ENCODE data around the gene TMEM201. TPM values are rescaled to one million over a fixed set of nuclear protein-coding genes. Genes with fewer than 3 reads are reported as not detected.
A peak's percentile ranks its signal among the peaks of the same experiment; 100 is the strongest.

The TMEM201 gene
- total and polyA plus RNA-seq, 2 of the 13 experiments (the other 11 are each of a cell fraction or from before 2014, with no cell fraction given) = 1.5 to 8.2 TPM

DNA sequence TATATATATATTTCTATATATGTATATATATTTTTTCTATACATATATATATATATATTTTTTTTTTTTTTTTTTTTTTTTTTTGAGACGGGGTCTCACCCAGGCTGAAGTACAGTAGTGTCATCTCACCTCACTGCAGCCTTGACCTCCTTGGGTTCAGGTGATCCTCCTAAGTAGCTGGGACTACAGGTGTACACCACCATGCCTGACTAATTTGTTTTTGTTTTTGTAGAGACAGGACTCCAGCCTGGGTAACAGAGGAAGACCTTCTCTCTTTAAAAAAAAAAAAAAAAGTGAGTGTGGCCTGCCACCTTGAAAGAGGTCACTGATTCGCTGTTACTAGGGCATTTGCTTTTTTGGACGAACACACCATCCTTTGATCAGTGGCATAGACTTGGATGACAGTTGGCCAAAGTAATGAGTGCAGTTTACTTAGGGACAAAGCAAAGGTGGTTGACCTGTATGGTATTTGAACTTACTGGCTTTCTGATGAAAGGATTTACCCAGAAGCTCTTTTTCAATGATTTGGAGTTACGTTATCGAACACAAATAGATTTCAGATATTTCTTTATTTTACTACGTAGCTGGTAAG lies 38.7 kb upstream of the TMEM201 start:
- Histone ChIP-seq H4K20me1 (ENCODE audit: insufficient read depth, low read length) (peaks cover 15% of the 10 kb centered on the region), H3K9ac (ENCODE audit: insufficient read depth, low read depth, low read length) (peak overlapping the region; percentile 45; the same call in 1 of the 2 replicates), H3K79me2 (ENCODE audit: insufficient read depth, low read length) (peaks cover 78% of the 10 kb centered on the region), H3K27me3 (ENCODE audit: control insufficient read depth in 1 of 2, insufficient read depth in 2 of 2, low read length in 2 of 2) (no peaks in the 10 kb centered on the region), H2AFZ (ENCODE audit: low read length) (no peak overlapping the region), H3K27ac (ENCODE audit: extremely low read length, insufficient read depth, low read length) (peak overlapping the region; percentile 84), H3K4me1 (ENCODE audit: insufficient read depth, low read length) (peaks cover 100% of the 10 kb centered on the region), H3K4me3 (replicated peaks in 1 of 3; ENCODE audit: insufficient read depth in 1 of 3, low read depth in 2 of 3, low read length in 3 of 3) (no peak overlapping the region; a peak in 1 of 6 replicates), H3K9me3 (ENCODE audit: low read length) (no peaks in the 10 kb centered on the region), H3K4me2 (ENCODE audit: low read depth, low read length) (peak overlapping the region; percentile 56), H3K36me3 (replicated peaks in 1 of 2; ENCODE audit: control insufficient read depth in 1 of 2, insufficient read depth in 2 of 2, low read length in 2 of 2) (peaks cover 0 to 19% of the 10 kb centered on the region in 2 experiments; a peak in 3 of 5 replicates)
- ChIA-PET POLR2A (interaction anchor here (0.8 to 6.8 kb wide), 3 partner anchors 11 to 49 kb away, joined by 3 to 82 read pairs (median 3); partner anchors contain the start of gene SLC25A33), CTCF (ENCODE audit: low intra/inter-chr PET ratio, low total read pairs) (no interaction called here)
- peak; percentile 79 for ATAC-seq
- peak; percentile 94 for FAIRE-seq
- in situ Hi-C loops (cut with HindIII; ENCODE audit: extremely low pct_ligation_motif_present, low pct_unique_long_range_greater_than_20kb) = no loop called here
- WGBS (ENCODE audit: low lambda C conversion rate) = 2% methylated on average over 6 of the region's 6 CpGs
- intact Hi-C loops (cut with micrococcal nuclease; ENCODE audit: unreplicated experiment) = no loop called here
- BruUV-seq (replicated peaks) = no TSS peak
- DNase-seq (ENCODE audit: low spot score) = peak; percentile 97
- TF ChIP-seq ZNF543 (CRISPR knock-in tag; IDR thresholded peaks at IDR 0.05) = peak; percentile 54; the same call in 1 of the 2 replicates
- TF ChIP-seq, protein P1, sequence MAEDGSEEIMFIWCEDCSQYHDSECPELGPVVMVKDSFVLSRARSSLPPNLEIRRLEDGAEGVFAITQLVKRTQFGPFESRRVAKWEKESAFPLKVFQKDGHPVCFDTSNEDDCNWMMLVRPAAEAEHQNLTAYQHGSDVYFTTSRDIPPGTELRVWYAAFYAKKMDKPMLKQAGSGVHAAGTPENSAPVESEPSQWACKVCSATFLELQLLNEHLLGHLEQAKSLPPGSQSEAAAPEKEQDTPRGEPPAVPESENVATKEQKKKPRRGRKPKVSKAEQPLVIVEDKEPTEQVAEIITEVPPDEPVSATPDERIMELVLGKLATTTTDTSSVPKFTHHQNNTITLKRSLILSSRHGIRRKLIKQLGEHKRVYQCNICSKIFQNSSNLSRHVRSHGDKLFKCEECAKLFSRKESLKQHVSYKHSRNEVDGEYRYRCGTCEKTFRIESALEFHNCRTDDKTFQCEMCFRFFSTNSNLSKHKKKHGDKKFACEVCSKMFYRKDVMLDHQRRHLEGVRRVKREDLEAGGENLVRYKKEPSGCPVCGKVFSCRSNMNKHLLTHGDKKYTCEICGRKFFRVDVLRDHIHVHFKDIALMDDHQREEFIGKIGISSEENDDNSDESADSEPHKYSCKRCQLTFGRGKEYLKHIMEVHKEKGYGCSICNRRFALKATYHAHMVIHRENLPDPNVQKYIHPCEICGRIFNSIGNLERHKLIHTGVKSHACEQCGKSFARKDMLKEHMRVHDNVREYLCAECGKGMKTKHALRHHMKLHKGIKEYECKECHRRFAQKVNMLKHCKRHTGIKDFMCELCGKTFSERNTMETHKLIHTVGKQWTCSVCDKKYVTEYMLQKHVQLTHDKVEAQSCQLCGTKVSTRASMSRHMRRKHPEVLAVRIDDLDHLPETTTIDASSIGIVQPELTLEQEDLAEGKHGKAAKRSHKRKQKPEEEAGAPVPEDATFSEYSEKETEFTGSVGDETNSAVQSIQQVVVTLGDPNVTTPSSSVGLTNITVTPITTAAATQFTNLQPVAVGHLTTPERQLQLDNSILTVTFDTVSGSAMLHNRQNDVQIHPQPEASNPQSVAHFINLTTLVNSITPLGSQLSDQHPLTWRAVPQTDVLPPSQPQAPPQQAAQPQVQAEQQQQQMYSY (CRISPR knock-in tag; IDR thresholded peaks at IDR 0.05) = no peak
- 0 out of 2 replicates have a peak, but pooled peaks have one; percentile 35 for TF ChIP-seq ZNF343 (CRISPR knock-in tag; IDR thresholded peaks at IDR 0.05)
- TF ChIP-seq, protein P2, sequence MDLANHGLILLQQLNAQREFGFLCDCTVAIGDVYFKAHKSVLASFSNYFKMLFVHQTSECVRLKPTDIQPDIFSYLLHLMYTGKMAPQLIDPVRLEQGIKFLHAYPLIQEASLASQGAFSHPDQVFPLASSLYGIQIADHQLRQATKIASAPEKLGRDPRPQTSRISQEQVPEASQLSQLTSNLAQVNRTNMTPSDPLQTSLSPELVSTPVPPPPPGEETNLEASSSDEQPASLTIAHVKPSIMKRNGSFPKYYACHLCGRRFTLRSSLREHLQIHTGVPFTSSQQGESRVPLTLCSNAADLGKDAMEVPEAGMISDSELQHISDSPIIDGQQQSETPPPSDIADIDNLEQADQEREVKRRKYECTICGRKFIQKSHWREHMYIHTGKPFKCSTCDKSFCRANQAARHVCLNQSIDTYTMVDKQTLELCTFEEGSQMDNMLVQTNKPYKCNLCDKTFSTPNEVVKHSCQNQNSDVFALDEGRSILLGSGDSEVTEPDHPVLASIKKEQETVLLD (CRISPR knock-in tag; IDR thresholded peaks at IDR 0.05; ENCODE audit: low read depth) = no peak
- peak; percentile 80 for TF ChIP-seq SOX13 (IDR thresholded peaks at IDR 0.05)
- TF ChIP-seq SOX13 (CRISPR knock-in tag; conservative IDR thresholded peaks at IDR 0.05 in 1 of 2, IDR thresholded peaks at IDR 0.05 in 1 of 2) = peak in 1 of 2 experiments; percentile 95; a peak in 2 of 4 replicates
- peak; percentile 82 for TF ChIP-seq ESRRA (CRISPR knock-in tag; IDR thresholded peaks at IDR 0.05; ENCODE audit: low read depth)
- TF ChIP-seq, protein P3, sequence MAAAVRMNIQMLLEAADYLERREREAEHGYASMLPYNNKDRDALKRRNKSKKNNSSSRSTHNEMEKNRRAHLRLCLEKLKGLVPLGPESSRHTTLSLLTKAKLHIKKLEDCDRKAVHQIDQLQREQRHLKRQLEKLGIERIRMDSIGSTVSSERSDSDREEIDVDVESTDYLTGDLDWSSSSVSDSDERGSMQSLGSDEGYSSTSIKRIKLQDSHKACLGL (CRISPR knock-in tag; IDR thresholded peaks at IDR 0.05) = no peak
- peak; percentile 92 for TF ChIP-seq SAP130 (CRISPR knock-in tag; IDR thresholded peaks at IDR 0.05; ENCODE audit: low read depth)
- peak; percentile 84 for TF ChIP-seq FOSL2 (CRISPR knock-in tag; IDR thresholded peaks at IDR 0.05)
- TF ChIP-seq ZNF713 (CRISPR knock-in tag; IDR thresholded peaks at IDR 0.05) = no peak
- peak; percentile 95 for TF ChIP-seq SOX5 (CRISPR knock-in tag; IDR thresholded peaks at IDR 0.05; ENCODE audit: borderline replicate concordance)
- no peak for TF ChIP-seq ZNF446 (CRISPR knock-in tag; IDR thresholded peaks at IDR 0.05)
- 0 out of 2 replicates have a peak, but pooled peaks have one; percentile 30 for TF ChIP-seq RORA (CRISPR knock-in tag; IDR thresholded peaks at IDR 0.05)
- TF ChIP-seq, protein P4, sequence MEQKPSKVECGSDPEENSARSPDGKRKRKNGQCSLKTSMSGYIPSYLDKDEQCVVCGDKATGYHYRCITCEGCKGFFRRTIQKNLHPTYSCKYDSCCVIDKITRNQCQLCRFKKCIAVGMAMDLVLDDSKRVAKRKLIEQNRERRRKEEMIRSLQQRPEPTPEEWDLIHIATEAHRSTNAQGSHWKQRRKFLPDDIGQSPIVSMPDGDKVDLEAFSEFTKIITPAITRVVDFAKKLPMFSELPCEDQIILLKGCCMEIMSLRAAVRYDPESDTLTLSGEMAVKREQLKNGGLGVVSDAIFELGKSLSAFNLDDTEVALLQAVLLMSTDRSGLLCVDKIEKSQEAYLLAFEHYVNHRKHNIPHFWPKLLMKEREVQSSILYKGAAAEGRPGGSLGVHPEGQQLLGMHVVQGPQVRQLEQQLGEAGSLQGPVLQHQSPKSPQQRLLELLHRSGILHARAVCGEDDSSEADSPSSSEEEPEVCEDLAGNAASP (CRISPR knock-in tag; IDR thresholded peaks at IDR 0.05; ENCODE audit: borderline replicate concordance) = peak; percentile 96; the same call in 1 of the 2 replicates
